Measurements from ENCODE around the gene EMSY. TPM values are rescaled to one million over a fixed set of nuclear protein-coding genes. Genes with fewer than 3 reads are reported as not detected.

Gene EMSY
- total and polyA plus RNA-seq, 2 of the 13 experiments (the other 11 are each of a cell fraction or from before 2014, with no cell fraction given) = 11.6 to 18.5 TPM

GRCh38 chr11:76448506-76448905, 3.7 kb downstream of the EMSY start (continued):
- TF ChIP-seq ZNF574 (CRISPR knock-in tag; IDR thresholded peaks at IDR 0.05) (no peak), TFDP1 (CRISPR knock-in tag; IDR thresholded peaks at IDR 0.05; ENCODE audit: borderline replicate concordance) (no peak), ZNF616 (CRISPR knock-in tag; IDR thresholded peaks at IDR 0.05; ENCODE audit: low read depth) (no peak), ZNF607 (CRISPR knock-in tag; IDR thresholded peaks at IDR 0.05; ENCODE audit: borderline replicate concordance) (no peak), ZNF30 (CRISPR knock-in tag; IDR thresholded peaks at IDR 0.05) (no peak), ATF2 (CRISPR knock-in tag; IDR thresholded peaks at IDR 0.05) (no peak), HNF4G (IDR thresholded peaks at IDR 0.05; ENCODE audit: borderline replicate concordance, low read depth, low read length) (no peak), HNF4G (CRISPR knock-in tag; IDR thresholded peaks at IDR 0.05; ENCODE audit: borderline replicate concordance, low read depth) (no peak), RFXANK (CRISPR knock-in tag; IDR thresholded peaks at IDR 0.05) (no peak), RARA (CRISPR knock-in tag; IDR thresholded peaks at IDR 0.05) (no peak), NR2F2 (IDR thresholded peaks at IDR 0.05; ENCODE audit: borderline replicate concordance, low read depth) (no peak), HES4 (CRISPR knock-in tag; IDR thresholded peaks at IDR 0.05; ENCODE audit: borderline replicate concordance) (no peak), RAD51 (IDR thresholded peaks at IDR 0.05; ENCODE audit: borderline replicate concordance) (no peak)
